SK-N-SH treated with all-trans-retinoic acid at 6 μM for 48 hours (cell line): ENCODE results near the gene PLXND1.

Experiments
- ARNTL ChIP-seq: fragments of 450-650 bp; formaldehyde crosslinking; IDR thresholded peaks from 2 replicates; pipeline ENCODE4 v1.5.0; 2020; ENCODE audit warnings: low read depth, mild to moderate bottlenecking, moderate library complexity, borderline replicate concordance
- ESRRG ChIP-seq: fragments of 250-450 bp; sonication (Bioruptor Pico); IDR thresholded peaks from 2 replicates; pipeline ENCODE4 v1.6.1; 2021; ENCODE audit warnings: mild to moderate bottlenecking
- OSR1 ChIP-seq: fragments of 250-450 bp; sonication (Bioruptor Pico); IDR thresholded peaks from 2 replicates; pipeline ENCODE4 v1.8.0; 2022; ENCODE audit warnings: moderate library complexity, mild to moderate bottlenecking, inconsistent platforms
- RARB ChIP-seq: fragments of 250-450 bp; sonication (Bioruptor Pico); IDR thresholded peaks from 2 replicates; pipeline ENCODE4 v1.8.0; 2021; ENCODE audit warnings: mild to moderate bottlenecking, moderate library complexity
- SNAI2 ChIP-seq: fragments of 250-450 bp; sonication (Bioruptor Pico); IDR thresholded peaks from 2 replicates; pipeline ENCODE4 v1.5.0; 2020; ENCODE audit warnings: mild to moderate bottlenecking, moderate library complexity
- ZC3H10 ChIP-seq: fragments of 250-450 bp; sonication (Bioruptor Pico); IDR thresholded peaks from 2 replicates; pipeline ENCODE4 v1.5.1; 2021; ENCODE audit warnings: mild to moderate bottlenecking, moderate library complexity
- ZFP30 ChIP-seq: fragments of 450-650 bp; formaldehyde crosslinking; IDR thresholded peaks from 2 replicates; pipeline ENCODE4 v1.5.0; 2022; ENCODE audit warnings: mild to moderate bottlenecking, moderate library complexity
- ZNF565 ChIP-seq: fragments of 450-650 bp; formaldehyde crosslinking; conservative IDR thresholded peaks from 2 replicates; pipeline ENCODE4 v1.5.0; 2020; ENCODE audit warnings: low read depth, mild to moderate bottlenecking, moderate library complexity
- TF ChIP-seq, protein P1 (sequence below): fragments of 250-450 bp; sonication (Bioruptor Pico); IDR thresholded peaks from 2 replicates; pipeline ENCODE4 v1.5.1; 2021; ENCODE audit warnings: mild to moderate bottlenecking, moderate library complexity

DNA sequence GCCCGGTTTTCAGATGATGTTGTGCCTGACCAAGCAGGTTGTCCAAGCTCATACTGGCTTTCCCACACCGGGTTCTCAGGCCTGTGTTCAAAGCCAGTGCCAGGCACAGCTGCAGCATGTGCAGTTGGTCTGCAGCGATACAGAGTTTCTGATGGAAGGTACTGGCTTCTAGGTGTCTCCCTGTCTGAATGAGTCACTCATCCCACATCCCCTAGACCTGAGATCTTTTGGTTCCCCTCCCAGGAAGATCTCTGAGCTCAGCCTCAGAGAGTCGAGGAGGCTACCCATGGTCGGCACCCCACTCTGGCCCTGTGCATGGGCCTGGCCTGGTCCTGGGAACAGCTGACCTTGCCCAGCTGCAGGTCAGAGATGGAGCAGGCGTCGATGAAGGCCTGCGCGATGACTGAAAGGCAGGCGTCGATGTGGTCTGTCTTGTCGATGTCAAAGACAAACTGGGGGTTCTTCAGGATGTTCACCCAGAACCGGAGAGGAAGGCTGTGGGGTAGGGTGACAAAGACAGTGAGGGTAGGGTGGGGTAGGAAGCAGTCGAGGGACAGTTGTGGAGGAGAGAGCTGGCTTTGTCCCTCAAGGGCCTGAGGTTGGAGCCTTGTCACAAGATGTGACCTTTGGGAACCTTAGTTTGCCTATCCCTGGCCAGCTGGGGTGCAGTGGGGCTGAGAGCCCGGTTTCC, 48.2 kb downstream of the PLXND1 start:
- TF ChIP-seq ZNF565 (CRISPR knock-in tag) (no peak), SNAI2 (CRISPR knock-in tag) (no peak), ZC3H10 (CRISPR knock-in tag) (no peak), ARNTL (CRISPR knock-in tag) (no peak), ESRRG (CRISPR knock-in tag) (no peak), OSR1 (CRISPR knock-in tag) (no peak), ZFP30 (CRISPR knock-in tag) (no peak), RARB (CRISPR knock-in tag) (no peak)
- TF ChIP-seq, protein P1, sequence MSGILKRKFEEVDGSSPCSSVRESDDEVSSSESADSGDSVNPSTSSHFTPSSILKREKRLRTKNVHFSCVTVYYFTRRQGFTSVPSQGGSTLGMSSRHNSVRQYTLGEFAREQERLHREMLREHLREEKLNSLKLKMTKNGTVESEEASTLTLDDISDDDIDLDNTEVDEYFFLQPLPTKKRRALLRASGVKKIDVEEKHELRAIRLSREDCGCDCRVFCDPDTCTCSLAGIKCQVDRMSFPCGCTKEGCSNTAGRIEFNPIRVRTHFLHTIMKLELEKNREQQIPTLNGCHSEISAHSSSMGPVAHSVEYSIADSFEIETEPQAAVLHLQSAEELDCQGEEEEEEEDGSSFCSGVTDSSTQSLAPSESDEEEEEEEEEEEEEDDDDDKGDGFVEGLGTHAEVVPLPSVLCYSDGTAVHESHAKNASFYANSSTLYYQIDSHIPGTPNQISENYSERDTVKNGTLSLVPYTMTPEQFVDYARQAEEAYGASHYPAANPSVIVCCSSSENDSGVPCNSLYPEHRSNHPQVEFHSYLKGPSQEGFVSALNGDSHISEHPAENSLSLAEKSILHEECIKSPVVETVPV = no peak
